GM19324 (cell line): Measurements from ENCODE around the gene HIPK2.

Experiments
- ATAC-seq: cut with Tn5 transposase; IDR thresholded peaks from one replicate; pipeline ENCODE4 v1.9.1; 2021; ENCODE audit warnings: mild to moderate bottlenecking, moderate library complexity; ENCODE audit not compliant: unreplicated experiment, low FRiP score

Gene HIPK2

DNA sequence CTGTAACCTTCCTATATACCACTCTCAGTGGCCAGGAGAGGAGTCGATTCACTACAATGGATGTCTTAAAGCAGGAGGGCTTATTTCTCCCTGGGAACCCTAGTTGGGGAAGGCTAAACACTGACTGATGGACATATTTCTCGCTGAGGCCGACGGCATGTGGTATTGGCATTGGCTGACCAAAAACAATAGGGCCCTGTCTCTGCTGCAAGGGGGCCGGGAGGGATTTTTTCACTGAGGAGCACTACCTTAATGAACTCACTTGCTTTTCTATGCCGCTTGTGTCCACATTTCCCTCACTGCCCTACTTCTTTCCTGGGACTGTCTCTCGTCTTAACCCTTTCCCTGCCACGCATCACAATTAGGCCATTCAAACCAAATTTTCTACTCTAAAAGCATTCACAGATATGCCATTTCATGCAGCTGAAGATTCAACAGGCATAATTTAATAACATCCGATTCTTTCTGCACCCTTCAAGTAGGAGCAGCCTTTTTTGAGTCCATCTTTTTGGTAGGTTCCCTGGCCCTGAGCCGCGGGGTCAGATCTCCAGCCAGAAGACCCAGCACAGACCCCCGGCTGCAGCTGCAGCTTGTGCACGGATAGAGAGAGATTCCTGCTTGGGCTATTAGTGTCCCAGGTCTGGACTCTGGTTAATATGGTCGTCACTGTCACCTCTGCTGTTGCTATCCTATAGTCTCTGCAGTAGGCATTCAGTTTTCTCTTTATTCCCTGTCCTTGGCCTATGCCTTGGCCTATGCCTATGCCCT, 118.7 kb downstream of the HIPK2 start:
- no peak for ATAC-seq

DNA sequence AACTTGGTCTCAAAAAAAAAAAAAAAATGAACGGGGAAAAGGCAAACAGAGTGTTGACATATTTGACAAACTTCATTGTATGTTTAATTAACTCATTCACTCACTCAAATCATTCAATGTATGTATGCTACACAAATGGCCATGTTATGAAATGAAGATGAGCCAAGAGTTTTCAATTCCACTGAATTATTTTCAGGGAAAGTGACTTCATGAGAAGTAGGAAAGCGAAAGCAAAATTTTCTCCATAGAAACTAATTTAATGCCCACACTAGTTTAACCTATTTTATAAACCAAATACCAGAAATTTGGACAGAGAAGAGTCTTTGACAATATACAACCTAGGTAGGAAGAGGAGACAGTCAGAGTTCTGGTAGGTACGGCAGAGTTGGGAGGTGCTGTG, 119.5 kb downstream of the HIPK2 start:
- ATAC-seq = no peak

DNA sequence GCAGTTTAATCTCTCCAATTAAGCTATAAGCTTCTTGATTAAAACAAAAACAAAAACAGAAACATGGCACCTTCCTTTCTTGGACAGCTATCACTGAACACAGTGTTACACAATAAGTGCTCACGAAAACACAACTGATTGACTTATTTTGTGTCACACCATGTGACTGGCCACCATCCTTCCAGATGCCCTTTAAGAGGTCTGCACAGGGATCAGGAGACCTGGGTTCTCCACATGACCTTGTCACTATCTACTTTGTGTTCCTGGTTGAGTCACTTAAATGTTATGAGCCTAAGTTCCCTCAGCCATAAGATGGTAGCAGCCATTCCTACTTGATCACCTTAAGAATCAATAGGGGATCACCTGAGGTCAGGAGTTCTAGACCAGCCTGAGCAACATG, 120.1 kb downstream of the HIPK2 start:
- no peak for ATAC-seq

DNA sequence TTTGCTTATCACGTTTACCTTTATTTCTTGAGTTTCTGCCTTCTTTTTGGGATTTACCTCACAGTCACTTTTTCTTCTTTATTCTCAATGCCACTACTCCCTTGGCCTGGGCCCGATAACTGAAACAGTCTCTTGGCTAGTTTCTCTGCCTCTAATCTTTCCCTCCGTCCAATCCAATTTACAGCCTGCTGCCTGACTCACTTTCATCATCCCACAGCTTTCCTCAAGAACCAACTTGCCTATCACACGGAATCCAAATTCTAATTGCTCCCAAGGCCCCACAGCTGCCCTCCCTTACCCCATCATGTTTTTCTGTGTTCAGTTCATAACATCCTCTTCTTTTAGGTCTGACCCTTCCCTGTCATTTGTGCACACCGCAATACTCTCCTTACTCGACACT, 121.4 kb downstream of the HIPK2 start:
- ATAC-seq = no peak

DNA sequence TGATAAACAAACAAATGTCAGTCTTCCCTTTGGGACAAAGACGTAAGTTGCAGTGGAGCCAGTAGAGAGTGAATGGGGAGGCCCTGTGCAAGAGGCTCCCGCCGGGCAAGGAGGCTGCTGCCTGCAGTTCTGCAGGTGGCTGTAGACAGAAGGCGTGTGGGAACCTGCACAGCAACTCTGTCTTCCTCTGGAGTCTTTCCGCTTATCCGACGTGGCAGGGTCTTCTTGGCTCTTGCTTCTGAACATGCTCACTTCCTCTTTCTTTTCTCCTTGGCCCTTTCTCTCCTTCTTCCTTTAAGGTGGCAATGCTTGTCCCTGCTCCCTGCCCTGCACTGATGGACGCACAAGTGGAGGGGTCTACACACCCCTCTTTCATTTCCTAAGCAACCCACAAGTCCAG, 122.5 kb downstream of the HIPK2 start:
- ATAC-seq = no peak

DNA sequence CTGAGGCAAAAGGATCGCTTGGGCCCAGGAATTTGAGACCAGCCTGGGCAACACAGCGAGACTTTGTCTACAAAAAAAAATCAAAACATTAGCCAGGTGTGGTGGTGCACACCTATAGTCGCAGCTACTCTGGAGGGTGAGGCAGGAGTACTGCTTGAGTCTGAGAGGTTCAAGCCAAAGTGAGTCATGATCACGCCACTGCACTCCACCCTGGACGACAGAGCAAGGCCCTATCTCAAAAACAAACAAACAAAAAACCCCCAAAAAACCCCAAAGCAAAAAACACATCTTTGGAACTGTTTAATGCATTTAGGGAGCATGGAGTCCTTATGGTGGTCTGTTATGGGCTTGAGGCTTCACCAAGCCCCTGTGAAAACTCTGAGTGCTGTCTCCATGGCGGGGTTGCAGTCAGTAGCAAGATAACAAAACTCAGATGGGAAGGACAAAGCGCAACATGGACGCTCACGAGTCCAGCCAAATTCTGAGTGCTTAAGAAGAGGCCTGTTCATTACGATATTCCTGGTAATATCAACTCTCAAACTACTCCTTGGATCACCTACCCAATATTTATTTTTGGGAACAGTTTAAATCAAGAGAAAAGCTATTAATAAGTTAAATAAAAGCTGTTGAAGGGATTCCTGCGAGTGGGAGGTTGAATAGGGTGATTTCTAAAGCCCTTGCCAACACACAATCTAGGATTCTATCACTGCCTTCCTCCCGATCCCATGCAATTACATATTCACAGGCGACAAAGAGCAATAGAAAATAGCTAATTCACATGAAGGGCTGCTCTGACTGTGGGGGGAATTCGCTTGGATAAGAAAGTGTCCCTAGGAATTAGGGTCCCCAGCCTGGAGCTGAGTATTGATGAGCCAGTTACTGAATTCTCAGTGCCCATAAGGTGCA, 123.3 kb downstream of the HIPK2 start:
- ATAC-seq = no peak

DNA sequence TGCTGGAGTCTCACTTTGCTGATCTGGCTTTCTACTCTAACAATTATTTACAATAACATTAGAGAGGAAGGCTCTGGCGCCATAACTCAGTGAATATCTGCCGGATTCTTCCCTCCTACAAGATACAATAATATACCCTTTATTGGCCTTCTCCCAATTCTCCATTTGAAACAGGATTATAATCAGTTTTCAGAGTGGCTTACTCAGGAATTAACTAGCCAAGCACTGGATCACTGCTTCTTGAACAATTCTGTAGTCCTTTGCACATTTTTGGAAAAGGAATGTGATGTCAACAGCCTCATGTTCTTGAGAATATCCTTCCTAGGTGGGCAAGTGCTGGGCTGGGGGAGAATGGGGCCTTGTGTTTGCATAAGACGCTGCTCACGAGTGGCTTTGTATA, 125.9 kb downstream of the HIPK2 start:
- ATAC-seq = no peak

DNA sequence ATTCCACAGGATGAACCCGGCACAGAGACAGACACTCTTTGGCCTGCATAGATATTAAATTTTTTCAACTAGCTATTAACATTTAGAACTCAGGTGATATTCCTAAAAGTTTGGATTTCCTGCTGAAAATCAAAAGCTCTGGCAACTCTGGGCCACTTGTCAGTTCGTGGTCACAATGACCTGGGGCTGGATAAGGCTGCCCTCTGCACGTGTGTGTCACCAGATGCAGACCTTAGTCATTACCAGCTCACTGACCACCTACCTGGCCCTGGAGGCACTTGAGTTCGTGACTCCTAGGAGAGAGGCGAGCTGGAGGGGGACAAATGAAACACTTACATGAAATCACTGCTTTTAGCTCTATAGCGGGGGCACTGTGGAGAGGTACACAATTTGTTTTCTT, 126.5 kb downstream of the HIPK2 start:
- no peak for ATAC-seq

DNA sequence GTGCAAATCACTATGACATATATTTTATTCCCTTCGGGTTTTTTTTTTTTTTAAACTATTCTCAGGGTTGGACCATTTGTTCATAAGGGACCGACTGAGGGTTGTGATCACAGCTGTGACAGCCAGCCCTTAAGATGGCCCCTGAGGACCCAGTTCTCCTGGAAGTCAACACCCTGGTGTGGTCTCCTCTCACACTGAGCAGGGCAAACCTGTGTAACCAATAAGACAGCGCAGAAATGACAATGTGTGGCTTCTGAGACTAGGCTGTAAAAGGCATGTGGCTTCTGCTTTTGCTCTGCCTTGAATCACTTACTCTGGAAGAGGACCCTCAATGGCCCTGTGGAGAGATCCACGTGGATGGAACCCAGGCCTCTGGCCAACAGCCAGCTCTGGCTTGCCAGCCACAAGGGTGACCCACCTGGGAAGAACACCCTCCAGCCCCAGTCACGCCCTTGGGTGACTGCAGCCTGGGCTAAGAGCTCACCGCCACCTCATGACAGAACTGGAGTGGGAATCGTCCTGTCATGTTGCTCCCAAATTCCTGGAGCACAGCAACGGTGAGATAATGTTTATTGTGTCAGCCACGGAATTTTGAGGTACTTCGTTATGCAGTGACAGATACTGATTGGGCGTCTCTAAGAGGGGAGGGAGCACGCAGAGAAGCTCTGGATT, 127.2 kb downstream of the HIPK2 start:
- ATAC-seq = no peak

DNA sequence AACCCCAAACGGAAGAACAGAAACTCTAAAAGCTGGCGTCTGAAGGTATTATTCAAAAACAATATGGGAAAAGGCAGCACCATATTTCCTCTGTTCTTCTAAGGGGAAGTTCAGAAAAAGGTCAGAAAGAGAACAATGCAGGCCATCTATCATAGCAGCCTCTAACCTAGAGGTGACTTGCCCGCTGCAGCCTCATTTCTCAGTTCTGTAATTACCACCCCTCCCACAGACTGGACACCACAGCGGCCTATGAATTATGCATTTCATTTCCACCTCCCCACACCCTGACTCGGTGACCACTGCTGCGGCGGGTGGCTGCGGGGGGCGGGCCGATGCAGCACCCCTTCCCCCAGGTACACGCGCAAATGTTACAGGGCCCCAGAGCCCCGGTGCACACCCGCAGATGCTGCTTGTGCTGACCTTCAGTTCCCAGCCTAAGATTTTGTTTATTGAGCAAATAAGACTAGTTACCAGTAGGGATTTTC, 128.8 kb downstream of the HIPK2 start:
- ATAC-seq = peak; percentile 80

DNA sequence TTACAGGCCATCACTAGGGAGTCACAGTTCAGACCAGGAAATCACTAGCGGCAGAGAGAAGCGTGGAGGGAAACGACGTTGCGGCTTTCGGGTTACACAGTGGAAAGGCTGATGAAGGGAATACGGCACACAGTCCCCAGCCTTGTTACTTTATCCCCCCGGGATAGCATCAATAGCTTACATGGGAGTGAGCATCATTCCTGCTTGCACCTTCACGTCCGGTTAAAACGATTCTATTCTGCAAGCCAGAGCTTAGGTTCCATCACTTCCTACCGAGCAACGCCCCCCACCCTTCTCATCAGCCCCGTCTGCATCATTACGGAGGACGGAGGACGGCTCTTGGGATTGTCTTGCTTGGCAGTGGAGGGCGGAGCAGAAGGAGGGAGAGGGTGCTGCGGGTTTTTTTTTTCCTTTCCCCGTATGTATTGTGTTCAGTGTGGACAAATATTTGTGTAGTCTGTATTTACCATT, 129.4 kb downstream of the HIPK2 start:
- no peak for ATAC-seq

DNA sequence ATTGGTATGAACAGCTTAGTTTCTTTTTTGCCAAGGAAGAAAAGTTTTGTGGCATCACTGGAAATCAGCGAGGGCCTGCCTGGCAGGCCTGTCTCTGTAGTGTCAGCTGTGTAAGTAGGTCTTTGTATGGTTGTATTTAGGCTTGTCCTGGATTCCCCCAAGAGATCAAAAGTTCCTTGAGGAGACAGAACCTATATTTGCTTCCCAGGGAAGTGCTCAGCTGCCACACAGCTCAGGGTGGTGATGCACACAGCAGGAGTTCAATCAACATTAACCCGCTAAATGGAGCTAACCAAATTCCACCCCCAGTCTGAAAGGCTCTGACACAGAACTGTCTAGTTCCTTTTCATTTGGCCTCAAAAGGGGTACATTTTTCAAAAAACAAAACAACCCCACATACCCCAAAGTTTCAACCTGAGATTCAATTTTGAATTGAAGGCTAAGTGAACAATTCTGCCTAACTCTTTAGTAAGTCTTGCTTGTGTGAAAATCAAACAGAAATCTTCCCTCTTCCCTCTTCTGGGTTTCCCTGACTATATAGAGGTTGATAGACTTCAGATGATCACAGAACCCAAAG, 129.9 kb downstream of the HIPK2 start:
- no peak for ATAC-seq

DNA sequence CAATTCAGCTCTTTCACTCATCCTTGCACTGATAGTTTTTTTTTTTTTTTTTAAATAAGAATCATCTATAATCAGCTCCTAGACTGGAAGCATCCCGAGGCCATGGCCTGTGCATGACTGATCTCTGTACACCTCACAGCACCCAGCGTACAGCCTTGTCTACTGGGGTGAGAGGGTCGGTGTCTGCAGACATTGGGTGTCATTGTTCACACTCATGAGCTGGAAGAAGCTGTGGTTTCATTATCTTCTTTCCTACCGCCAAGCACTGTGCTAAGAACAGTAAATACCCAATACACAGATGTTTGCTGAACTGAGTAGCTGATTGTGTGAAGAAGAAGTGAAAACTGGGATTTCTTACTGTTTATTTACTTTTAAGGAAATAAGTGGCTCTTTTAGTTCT, 130.7 kb downstream of the HIPK2 start:
- ATAC-seq = no peak

DNA sequence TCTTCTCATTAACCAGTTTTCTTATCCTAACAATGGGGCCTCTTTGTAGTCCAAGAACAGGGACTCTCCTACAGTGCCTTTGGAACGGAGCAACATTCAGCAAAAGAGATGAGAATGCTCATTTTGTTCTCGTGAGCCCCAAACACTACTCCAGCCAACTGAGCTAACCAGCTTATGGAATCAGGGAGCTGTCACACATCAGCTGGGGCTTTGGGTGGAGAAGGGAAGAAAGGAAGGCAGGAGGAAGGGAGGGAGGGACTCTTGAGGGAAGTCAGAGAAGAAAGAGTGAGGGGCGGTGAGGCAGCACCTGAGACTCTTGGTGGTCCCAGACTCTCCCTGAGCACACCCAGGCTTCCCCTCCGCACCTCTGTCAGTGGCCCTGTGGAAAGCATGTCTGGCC, 131.2 kb downstream of the HIPK2 start:
- no peak for ATAC-seq

DNA sequence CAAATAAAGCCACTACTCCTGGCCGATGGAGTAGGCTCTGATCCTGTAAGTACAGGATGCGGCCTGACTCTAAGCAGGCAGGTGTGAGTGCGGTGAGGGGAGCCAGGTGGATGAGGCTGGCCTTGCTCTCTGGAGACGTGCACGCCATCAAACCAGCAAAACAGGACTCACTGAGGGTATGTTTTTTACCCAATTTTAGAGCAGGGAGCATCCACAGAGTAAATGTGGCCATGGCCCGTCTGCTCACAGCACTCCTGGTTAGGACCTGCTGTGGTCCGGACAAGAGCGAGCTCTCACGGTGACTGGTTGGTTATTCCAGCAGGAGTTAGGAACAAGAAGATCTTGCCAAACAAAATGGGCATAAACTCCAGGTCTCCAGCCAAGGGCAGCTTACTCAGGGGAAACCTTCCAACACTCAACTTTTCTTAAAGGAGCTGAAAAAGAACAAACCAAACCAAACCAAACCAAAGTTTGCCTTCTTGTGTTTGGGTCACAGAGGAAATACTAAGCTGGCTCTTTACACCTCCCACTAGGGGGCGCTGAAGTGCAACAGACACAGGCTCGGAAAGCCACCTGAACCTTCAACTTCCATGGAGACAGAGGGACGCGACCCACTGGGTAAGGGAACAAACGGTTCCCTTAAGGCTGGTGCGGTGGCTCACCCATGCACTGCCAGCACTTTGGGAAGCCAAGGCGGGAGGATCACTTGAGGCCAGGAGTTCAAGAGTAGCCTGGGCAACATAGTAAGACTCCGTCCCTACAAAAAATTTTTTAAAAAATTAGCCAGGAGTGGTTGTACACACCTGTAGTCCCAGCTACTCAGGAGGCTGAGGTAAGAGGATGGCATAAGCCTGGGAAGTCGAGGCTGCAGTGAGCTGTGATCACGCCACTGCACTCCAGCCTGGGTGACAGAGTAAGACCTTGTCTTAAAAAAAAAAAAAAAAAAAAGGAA, 131.9 kb downstream of the HIPK2 start:
- ATAC-seq = no peak

DNA sequence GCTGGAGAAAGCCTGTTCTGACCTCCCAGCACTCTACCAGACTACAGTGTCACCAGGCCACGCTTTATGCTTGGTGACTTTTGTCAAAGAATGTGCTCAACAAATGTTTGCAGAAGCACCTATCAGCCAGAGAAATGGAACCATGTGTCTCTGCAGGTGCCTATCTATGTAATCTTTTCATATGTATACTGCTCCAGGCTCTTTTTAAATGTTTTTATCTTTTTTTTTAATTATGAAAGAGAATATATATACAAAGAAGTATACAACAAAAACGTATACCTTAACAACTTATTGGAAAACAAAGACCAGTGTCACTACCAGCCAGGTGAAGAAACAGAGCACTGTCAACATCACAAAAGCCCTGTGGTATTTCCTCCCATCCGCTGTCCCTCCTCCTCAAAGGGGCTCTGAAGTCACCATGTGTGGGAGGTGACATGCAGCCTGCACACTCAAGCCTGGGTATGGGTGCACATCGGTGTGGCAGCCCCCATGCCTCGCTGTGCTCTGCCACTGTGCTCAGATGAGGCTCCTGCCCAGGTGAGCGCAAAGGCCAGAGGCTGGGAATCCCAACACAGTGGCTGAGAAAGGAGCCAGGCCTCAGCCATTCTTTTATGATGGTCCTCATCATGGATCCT, 133.7 kb downstream of the HIPK2 start:
- ATAC-seq = no peak

DNA sequence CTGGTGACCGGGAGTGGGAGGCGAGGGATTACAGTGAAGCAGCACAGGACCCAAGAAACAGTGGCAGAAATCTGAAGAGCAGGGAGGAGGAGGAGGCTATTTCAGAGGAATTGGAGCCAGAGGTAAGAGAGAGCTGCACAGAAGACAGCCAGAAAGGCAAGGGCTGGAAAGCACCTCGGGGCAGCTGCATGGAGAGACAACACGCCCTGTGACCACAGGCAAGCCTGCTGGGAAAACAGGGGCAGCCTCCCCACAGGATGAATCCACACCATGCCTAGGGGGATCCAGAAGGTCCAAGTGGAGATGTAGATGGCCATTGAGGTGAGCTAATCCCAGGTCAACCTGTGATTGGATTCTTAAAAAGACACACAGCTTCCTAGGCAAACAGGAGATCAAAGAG, 135.5 kb downstream of the HIPK2 start:
- no peak for ATAC-seq

DNA sequence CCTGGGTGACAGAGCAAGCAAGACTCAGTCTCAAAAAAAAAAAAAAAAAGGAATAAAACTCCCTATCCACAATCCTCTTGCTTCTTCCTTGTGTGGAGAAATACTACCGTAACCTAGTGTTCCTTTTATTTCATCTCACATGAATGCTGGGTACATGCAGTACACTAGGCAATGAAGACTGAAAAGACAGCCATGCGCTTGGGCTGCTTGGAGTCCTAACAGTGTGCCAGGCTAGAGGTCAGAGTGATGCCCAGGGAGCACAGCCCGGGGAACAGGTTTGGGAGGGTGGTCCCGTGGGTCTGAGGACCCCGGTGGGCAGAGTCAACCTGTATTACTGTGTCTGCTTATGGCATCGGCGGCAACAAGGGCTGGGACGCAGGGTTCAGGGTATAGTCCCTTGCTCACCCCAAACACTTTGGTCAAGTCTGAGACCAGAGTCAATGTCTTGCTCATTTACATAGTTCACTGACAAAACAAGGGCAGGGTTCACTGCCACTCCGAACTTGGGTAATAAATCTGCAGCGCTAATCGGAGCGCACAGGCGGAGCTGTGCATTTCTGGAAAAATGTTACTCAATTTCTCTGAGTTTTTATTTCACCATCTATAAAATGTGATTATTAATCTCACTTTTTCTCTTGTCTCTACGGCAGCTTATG, 136.3 kb downstream of the HIPK2 start:
- no peak for ATAC-seq

DNA sequence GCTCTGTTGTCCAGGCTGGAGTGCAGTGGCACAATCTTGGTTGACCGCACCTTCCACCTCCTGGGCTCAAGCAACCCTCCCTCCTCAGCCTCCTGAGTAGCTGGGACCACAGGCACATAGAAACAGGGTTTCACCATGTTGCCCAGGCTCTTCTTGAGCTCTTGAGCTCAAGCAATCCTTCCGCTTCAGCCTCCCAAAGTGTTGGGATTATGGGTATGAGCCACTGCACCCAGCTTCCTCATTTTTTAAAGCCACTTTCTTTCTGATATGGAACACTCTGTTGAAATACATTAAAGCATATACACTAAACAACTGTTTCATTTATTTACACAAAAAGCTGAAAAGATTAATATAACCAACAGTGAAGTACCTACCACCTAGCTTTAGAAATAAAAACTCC, 137.1 kb downstream of the HIPK2 start:
- ATAC-seq = no peak
